CD4-positive, alpha-beta T cell treated with Interleukin-21 for 1 hour (primary cell): ENCODE results near the gene TMBIM1.
"Not testable (repeated sequence)": the region's sequence is repeated elsewhere in the genome, so short reads cannot be mapped to it uniquely, and the experiment has no call there.

ENCODE experiments used
- DNase-seq: peaks from one replicate; pipeline ENCODE4 v3.0.0-alpha.2; 2020

The TMBIM1 gene

GRCh38 chr2:218290316-218291261 lies 1.7 kb downstream of the TMBIM1 start:
- DNase-seq = peak; percentile 72

GRCh38 chr2:218289639-218290315 lies 2.5 kb downstream of the TMBIM1 start:
- no peak for DNase-seq

- DNase-seq = peak; percentile 92
Observed at GRCh38 chr2:218286570-218287459, 5.5 kb downstream of the TMBIM1 start.

- DNase-seq = peak; percentile 40
Observed at GRCh38 chr2:218285604-218286003, 6.7 kb downstream of the TMBIM1 start.

GRCh38 chr2:218284106-218284811 lies 8.0 kb downstream of the TMBIM1 start:
- peak; percentile 71 for DNase-seq

- no peak for DNase-seq
Observed at GRCh38 chr2:218282173-218282991, 9.9 kb downstream of the TMBIM1 start.

GRCh38 chr2:218281449-218281848 lies 10.9 kb downstream of the TMBIM1 start:
- no peak for DNase-seq

- DNase-seq = no peak
Observed at GRCh38 chr2:218280260-218280870, 11.9 kb downstream of the TMBIM1 start.

- DNase-seq = no peak
Observed at GRCh38 chr2:218278531-218279360, 13.6 kb downstream of the TMBIM1 start.

- DNase-seq = no peak
Observed at GRCh38 chr2:218277921-218278320, 14.4 kb downstream of the TMBIM1 start.

GRCh38 chr2:218276986-218277755 lies 15.1 kb downstream of the TMBIM1 start:
- DNase-seq = no peak

- no peak for DNase-seq
Observed at GRCh38 chr2:218275371-218276072, 16.8 kb downstream of the TMBIM1 start.

GRCh38 chr2:218274586-218274985 lies 17.7 kb downstream of the TMBIM1 start:
- DNase-seq = no peak

GRCh38 chr2:218273908-218274249 lies 18.4 kb downstream of the TMBIM1 start:
- no peak for DNase-seq

GRCh38 chr2:218273214-218273907 lies 18.9 kb downstream of the TMBIM1 start:
- DNase-seq = not testable (repeated sequence)

- DNase-seq = peak; percentile 85
Observed at GRCh38 chr2:218272531-218273212, 19.6 kb downstream of the TMBIM1 start.

- DNase-seq = no peak
Observed at GRCh38 chr2:218271865-218272530, 20.3 kb downstream of the TMBIM1 start.
